GM12891 (cell line): ENCODE measurements around the gene PIBF1.
A peak's percentile ranks its signal among the peaks of the same experiment; 100 is the strongest.
"Not testable (repeated sequence)": the region's sequence is repeated elsewhere in the genome, so short reads cannot be mapped to it uniquely, and the experiment has no call there.

Experiments
- DNase-seq: peaks from one replicate; pipeline ENCODE4 v3.0.0; 2011; ENCODE audit warnings: low spot score; ENCODE audit not compliant: insufficient read length
- FAIRE-seq: peaks from 2 replicates; lab custom pipeline; 2011; peaks lifted over from hg19 to GRCh38; lab: Jason Lieb, UNC
- PAX5 ChIP-seq: IDR thresholded peaks from 2 replicates; pipeline ENCODE4 v1.6.1; 2011; ENCODE audit warnings: low read length, moderate library complexity, mild to moderate bottlenecking; ENCODE audit not compliant: insufficient read depth, severe bottlenecking
- POLR2A ChIP-seq: IDR thresholded peaks from 2 replicates; pipeline ENCODE4 v1.6.1; 2011; ENCODE audit warnings: low read depth, low read length, control low read depth
- POLR2AphosphoS5 ChIP-seq: IDR thresholded peaks from 2 replicates; pipeline ENCODE4 v1.6.1; 2011; ENCODE audit warnings: low read depth, low read length, control low read depth
- POU2F2 ChIP-seq: IDR thresholded peaks from 2 replicates; pipeline ENCODE4 v1.6.1; 2011; ENCODE audit warnings: low read depth, mild to moderate bottlenecking, control low read depth, low read length, moderate library complexity
- SPI1 ChIP-seq: IDR thresholded peaks from 2 replicates; pipeline ENCODE4 v1.6.1; 2011; ENCODE audit warnings: low read depth, low read length, control low read depth
- TAF1 ChIP-seq: IDR thresholded peaks from 2 replicates; pipeline ENCODE4 v1.6.1; 2011; ENCODE audit warnings: low read depth, low read length, control low read depth

Gene PIBF1

DNA sequence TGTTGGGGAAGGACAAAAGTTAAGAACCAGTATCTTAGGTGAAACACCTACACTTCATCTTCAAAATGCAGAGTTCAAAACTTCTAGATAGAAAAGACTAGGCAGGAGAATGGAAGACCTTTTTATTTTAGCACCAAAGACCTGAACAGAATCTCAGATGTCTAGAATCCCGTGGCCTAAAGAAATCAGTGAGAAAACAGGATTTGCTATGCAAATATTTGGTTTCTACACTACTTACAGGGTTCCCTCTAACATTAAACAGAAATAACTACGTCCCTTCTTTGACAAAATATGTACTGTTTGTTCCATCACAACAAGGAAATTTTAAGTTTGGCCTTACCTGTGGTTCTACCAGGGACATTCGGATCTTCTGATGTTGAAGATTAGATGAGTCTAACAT lies 21.7 kb upstream of the PIBF1 start:
- DNase-seq (no peak), FAIRE-seq (peak; percentile 5)
- TF ChIP-seq TAF1: no peak
- TF ChIP-seq SPI1: no peak
- TF ChIP-seq POLR2AphosphoS5: no peak
- no peak for TF ChIP-seq POLR2A
- no peak for TF ChIP-seq PAX5
- no peak for TF ChIP-seq POU2F2

DNA sequence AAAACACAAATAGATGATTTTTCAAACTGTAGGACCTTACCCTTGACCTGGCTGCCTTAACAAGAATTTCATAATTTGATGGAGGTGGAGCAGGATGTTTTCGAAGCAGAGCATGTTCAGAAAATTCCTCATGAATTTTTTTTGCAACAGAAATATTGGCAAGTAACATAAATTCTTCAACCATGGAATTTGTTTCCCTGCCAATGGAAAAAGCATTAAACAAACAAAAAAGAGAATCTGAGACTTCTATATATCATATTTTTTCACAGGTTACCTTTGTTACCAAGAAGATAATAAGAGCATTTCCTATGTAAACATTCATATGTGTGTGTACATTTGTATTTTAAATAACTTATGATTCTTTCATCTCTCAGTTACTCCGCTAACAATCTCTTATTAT lies 18.5 kb upstream of the PIBF1 start:
- DNase-seq (no peak), FAIRE-seq (no peak)
- no peak for TF ChIP-seq POU2F2
- TF ChIP-seq POLR2A: no peak
- TF ChIP-seq PAX5: no peak

GRCh38 chr13:72774019-72774418 lies 7.9 kb upstream of the PIBF1 start:
- no peak for DNase-seq
- no peak for TF ChIP-seq PAX5
- no peak for TF ChIP-seq POLR2AphosphoS5
- TF ChIP-seq SPI1: no peak
- no peak for TF ChIP-seq TAF1
- no peak for TF ChIP-seq POLR2A
- no peak for TF ChIP-seq POU2F2
- no peak for FAIRE-seq

DNA sequence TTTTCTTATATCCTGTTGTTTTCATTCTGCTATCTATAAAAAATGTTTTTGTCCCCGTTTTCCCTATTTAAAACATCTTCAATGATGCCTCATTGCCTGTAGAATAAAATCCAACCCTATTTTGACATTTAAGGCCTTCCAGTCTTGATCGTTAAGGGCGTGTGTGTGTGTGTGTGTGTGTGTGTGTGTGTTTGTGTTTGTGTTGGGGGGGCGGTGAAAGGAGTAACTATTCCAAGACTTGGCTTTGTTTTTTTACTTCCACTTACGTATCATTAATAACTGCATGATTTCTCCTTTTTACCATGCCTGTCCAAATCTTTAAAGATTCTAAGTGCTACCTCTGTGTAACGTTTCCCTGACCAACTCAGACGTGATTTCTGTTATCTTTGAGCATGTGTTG lies 784 bp downstream of the PIBF1 start:
- DNase-seq (no peak), FAIRE-seq (no peak)
- TF ChIP-seq POLR2AphosphoS5: no peak
- no peak for TF ChIP-seq SPI1
- TF ChIP-seq POLR2A: no peak
- no peak for TF ChIP-seq PAX5
- TF ChIP-seq POU2F2: no peak
- TF ChIP-seq TAF1: no peak

GRCh38 chr13:72784679-72785078 lies 2.7 kb downstream of the PIBF1 start:
- not testable (repeated sequence) for FAIRE-seq, DNase-seq

- DNase-seq (no peak), FAIRE-seq (peak; percentile 38)
- TF ChIP-seq PAX5 (no peak), POLR2A (no peak), TAF1 (no peak), POU2F2 (no peak), SPI1 (no peak), POLR2AphosphoS5 (no peak)
Observed at GRCh38 chr13:72788831-72789230, 6.9 kb downstream of the PIBF1 start.

- DNase-seq (no peak), FAIRE-seq (no peak)
- TF ChIP-seq TAF1 (no peak), SPI1 (no peak), POLR2A (no peak), POU2F2 (no peak), POLR2AphosphoS5 (no peak), PAX5 (no peak)
Observed at GRCh38 chr13:72792640-72793039, 10.7 kb downstream of the PIBF1 start.

DNA sequence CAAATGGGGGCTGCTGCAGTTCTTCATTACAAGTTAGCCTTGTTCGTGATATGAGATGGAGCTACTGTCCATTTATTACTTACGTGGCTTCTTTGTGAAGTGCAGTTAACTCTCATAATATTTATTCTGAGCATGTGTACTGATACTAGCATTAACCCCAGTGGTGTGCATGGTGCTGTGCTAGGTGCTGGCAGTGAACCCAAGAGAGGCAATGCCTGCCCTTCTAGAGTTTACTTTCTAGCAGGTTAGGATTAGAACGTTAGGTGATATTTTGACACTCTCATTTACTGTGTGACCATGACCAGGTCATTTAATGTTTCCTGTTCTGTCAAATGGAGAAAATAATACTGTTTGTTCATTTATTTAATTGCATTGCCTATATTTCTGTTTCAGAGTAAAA lies 16.9 kb downstream of the PIBF1 start:
- FAIRE-seq: no peak
- no peak for TF ChIP-seq SPI1
- DNase-seq: no peak

DNA sequence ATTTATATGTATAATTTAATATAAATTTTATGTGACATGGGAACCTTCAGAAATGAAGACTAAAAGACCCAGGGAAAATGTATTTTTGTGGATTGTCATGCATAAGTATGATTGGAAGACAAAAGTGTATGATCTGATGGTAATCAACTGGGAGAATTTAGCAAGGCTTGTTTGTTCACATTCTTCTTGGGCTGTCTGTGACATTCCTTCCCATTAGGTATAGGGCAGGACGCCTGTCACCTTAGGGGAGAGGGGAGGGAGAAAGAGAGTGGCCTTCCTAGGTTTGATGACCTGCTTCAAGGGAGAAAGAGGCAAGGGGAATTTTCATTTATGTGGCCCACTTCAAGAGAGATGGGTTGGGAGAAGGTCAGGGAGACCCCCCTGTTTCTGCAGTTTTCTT lies 22.4 kb downstream of the PIBF1 start:
- FAIRE-seq (no peak), DNase-seq (no peak)
- no peak for TF ChIP-seq POLR2AphosphoS5
- TF ChIP-seq TAF1: no peak
- no peak for TF ChIP-seq POU2F2

DNA sequence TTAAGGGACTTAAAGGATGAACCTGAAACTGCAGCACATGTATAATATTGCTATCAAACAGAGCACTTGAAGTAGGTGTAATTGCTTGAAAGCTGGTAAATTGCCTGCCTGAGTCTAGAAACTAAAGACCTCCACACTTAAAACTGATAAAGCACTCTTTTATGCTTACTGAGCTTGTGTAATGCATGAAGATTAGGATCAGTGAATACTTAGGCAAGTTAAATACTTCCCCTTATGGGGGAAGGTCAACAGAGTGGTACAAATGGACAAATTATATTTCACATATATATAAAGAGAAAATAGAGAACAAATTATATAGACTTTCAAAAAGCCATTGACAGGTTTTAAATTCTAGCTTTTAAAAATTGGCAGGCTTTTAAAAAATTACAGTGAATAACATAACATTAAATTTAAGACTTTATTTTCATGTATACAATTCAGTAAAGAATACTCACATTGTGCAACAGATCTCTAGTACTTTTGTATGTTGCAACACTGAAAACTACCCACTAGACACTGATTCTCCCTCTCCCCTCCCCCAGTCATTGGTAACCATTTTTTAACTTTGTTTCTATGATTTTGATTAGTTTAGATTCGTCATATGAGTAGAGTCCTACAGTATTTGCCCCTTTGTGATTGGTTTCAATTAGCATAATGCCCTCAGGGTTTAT lies 23.9 kb downstream of the PIBF1 start:
- FAIRE-seq (no peak), DNase-seq (no peak)
- TF ChIP-seq POLR2A: no peak
- TF ChIP-seq SPI1: no peak
- TF ChIP-seq TAF1: no peak
- no peak for TF ChIP-seq POLR2AphosphoS5
- no peak for TF ChIP-seq POU2F2
- TF ChIP-seq PAX5: no peak

DNA sequence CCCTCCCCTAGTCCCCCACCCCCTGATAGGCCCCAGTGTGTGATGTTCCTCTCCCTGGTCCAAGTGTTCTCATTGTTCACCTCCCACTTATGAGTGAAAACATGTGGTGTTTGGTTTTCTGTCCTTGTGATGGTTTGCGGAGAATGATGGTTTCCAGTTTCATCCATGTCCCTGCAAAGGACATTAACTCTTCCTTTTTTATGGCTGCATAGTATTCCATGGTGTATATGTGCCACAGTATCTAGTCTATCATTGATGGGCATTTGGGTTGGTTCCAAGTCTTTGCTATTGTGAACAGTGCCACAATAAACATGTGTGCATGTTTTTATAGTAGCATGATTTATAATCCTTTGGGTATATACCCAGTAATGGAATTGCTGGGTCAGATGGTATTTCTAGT lies 24.6 kb downstream of the PIBF1 start:
- DNase-seq, FAIRE-seq: not testable (repeated sequence)

DNA sequence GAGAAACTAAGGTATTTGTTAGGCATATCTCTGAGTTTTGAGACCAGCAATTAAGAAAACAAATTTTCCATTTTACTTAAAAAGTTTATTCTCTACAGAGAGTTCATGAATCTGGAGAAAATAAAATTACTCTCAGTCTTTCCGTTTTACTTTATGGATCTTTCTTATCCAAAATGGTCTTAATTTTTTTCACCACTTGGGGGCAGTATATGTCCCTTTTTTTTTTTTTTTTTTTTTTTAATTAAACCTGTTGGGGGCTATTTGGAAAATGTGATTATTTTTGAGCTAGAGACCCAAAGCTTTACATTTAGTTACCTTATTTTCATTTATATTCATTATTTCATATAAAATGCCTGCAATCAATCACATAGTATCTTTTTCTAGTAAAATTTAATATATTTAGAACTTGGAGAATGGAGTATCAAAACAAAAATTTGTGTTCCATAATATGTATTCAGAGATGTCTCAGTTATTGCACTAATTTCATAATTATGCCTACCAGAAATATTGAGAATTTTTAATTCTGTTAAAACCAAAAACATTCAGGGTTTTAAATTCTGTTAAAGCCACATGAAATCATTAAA lies 27.1 kb downstream of the PIBF1 start:
- TF ChIP-seq TAF1 (no peak), POU2F2 (no peak), POLR2A (no peak), POLR2AphosphoS5 (no peak), SPI1 (no peak), PAX5 (no peak)
- DNase-seq (no peak), FAIRE-seq (no peak)
